ENCODE results near the gene DNAJC9. TPM values are rescaled to one million over a fixed set of nuclear protein-coding genes. Genes with fewer than 3 reads are reported as not detected.

The DNAJC9 gene
- 50.2 to 51.9 TPM (median 50.7 TPM) in 5 replicates for total RNA-seq (2022; extraction: Qiagen RNA extraction)

GRCh38 chr10:73246646-73247508 is at the start of gene DNAJC9:
Gene DNAJC9 (minus strand): TSS chr10:73247255. CDS start chr10:73247189, 66 bp downstream.

GRCh38 chr10:73252445-73253224 is 5.6 kb upstream of the DNAJC9 start, which contains the start of gene MRPS16:
Gene MRPS16 (minus strand): TSS chr10:73252644. CDS start chr10:73252482, 162 bp downstream.

Other genes with a start within 250 kb of the DNAJC9 start
- gene P4HA1, start 150.4 kb downstream of the DNAJC9 start, total RNA-seq (2022; extraction: Qiagen RNA extraction): 18.1 to 27.1 TPM (median 22.6 TPM) in 5 replicates
- gene NUDT13, start 136.8 kb downstream of the DNAJC9 start, total RNA-seq (2022; extraction: Qiagen RNA extraction): 2.2 to 4.0 TPM (median 3.3 TPM) in 5 replicates
- 22.7 to 29.0 TPM (median 26.1 TPM) in 5 replicates for gene ECD, start 79.2 kb downstream of the DNAJC9 start, total RNA-seq (2022; extraction: Qiagen RNA extraction)
- gene FAM149B1, start 79.1 kb downstream of the DNAJC9 start, total RNA-seq (2022; extraction: Qiagen RNA extraction): 6.3 to 8.4 TPM (median 7.2 TPM) in 5 replicates
- gene MRPS16, start 5.4 kb upstream of the DNAJC9 start, total RNA-seq (2022; extraction: Qiagen RNA extraction): 137 to 186 TPM (median 171 TPM) in 5 replicates
- gene CFAP70, start 111.6 kb upstream of the DNAJC9 start, total RNA-seq (2022; extraction: Qiagen RNA extraction): 0.07 to 0.22 TPM (median 0.13 TPM) in 5 replicates
- 107 to 114 TPM (median 113 TPM) in 5 replicates for gene ANXA7, start 166.8 kb upstream of the DNAJC9 start, total RNA-seq (2022; extraction: Qiagen RNA extraction)
- gene MSS51, start 186.3 kb upstream of the DNAJC9 start, total RNA-seq (2022; extraction: Qiagen RNA extraction): 0.36 to 0.80 TPM (median 0.38 TPM) in 5 replicates
- gene PPP3CB, start 248.8 kb upstream of the DNAJC9 start, total RNA-seq (2022; extraction: Qiagen RNA extraction): 15.1 to 17.5 TPM (median 16.3 TPM) in 5 replicates

Measured in A549 treated with Mapracorat at 1 μM for 4 hours (cell line).